ENCODE measurements around the gene SPPL2B. TPM values are rescaled to one million over a fixed set of nuclear protein-coding genes. Genes with fewer than 3 reads are reported as not detected.

SPPL2B gene
- total RNA-seq, 6 experiments from 2014 or later: 11.8 to 39.8 (median 26.5) TPM

DNA sequence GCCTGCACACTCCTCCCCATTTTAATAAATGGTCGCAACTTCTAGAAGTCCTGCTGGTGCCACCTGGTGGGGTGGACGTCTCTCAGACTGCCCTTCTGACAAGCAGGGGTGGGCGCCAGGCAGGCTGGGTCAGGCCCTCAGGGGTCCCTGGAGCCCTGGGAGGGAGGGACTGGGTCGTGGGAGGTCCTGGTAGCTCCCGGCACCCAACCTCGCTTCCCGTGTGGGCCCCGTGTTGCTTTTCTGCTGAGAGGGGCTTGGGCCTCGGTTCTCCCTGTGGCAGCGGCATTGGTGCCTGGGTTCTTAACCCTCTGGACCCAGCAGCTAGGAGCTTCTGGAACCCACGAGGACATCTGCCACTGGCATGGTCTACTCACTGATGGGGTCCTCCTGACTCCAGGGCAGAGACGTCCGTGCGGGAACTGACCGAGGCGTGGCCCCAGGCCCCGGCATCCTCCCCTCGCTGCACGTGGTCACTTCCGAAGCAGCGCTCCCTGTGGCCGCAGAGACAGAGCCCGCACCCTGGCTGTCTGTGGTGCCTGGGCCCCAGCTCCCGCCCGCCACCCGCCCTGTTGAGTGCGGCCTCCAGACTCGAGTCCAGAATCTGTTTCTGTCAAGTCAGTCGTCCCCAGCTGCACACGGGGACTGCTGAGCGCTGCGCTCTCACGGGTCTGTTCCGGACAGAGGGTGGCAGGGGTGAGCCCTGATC lies 25.6 kb downstream of the SPPL2B start:
- TF ChIP-seq, protein P1, sequence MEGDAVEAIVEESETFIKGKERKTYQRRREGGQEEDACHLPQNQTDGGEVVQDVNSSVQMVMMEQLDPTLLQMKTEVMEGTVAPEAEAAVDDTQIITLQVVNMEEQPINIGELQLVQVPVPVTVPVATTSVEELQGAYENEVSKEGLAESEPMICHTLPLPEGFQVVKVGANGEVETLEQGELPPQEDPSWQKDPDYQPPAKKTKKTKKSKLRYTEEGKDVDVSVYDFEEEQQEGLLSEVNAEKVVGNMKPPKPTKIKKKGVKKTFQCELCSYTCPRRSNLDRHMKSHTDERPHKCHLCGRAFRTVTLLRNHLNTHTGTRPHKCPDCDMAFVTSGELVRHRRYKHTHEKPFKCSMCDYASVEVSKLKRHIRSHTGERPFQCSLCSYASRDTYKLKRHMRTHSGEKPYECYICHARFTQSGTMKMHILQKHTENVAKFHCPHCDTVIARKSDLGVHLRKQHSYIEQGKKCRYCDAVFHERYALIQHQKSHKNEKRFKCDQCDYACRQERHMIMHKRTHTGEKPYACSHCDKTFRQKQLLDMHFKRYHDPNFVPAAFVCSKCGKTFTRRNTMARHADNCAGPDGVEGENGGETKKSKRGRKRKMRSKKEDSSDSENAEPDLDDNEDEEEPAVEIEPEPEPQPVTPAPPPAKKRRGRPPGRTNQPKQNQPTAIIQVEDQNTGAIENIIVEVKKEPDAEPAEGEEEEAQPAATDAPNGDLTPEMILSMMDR (IDR thresholded peaks at IDR 0.05): no peak
- TF ChIP-seq POLR2A (IDR thresholded peaks at IDR 0.05): no peak
- H3K9me3 ChIP-seq: no peaks in the 10 kb centered on the region
- no peaks in the 10 kb centered on the region for H3K4me1 ChIP-seq
- H3K36me3 ChIP-seq: peaks cover 0 to 7% (median 0%) of the 10 kb centered on the region in 4 donors
- H3K27ac ChIP-seq: no peak overlapping the region
- no CpG with 5 or more reads among the region's 34 CpGs for WGBS (ENCODE audit: insufficient coverage, low coverage, low lambda C conversion rate, missing lambda C conversion rate)
- intact Hi-C loops (cut with DNase I): no loop called here
- DNase-seq (no peak), ATAC-seq (no peak)
- H3K27me3 ChIP-seq: no peaks in the 10 kb centered on the region
- H3K4me3 ChIP-seq: no peak overlapping the region

DNA sequence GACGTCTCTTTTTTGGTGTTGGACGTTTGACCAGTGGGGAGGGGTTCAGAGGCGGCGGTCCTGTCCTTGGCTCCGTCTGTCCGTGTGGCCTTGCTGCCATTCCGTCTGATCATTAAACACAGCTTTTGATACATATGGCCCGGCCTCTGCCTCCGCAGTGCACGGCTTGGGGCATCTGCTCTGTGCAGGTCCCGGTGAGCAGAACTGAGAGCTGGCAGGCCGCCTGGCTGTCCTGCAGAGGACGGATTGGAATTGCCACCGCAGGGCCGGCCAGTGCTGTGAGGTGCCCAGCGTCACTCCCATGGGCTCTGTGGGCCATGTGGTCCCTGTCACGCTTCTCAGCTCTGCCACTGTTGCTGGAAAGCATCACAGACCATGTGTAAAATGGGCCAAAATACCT lies 26.2 kb downstream of the SPPL2B start:
- intact Hi-C loops (cut with DNase I): no loop called here
- H3K4me1 ChIP-seq: no peaks in the 10 kb centered on the region
- H3K27me3 ChIP-seq: no peaks in the 10 kb centered on the region
- H3K27ac ChIP-seq: no peak overlapping the region
- H3K36me3 ChIP-seq: peaks cover 0 to 7% (median 0%) of the 10 kb centered on the region in 4 donors
- no peak for ATAC-seq
- no peak for DNase-seq
- WGBS (ENCODE audit: insufficient coverage, low coverage, low lambda C conversion rate, missing lambda C conversion rate): 100% methylated on average over 2 of the region's 17 CpGs
- TF ChIP-seq POLR2A (IDR thresholded peaks at IDR 0.05): no peak
- TF ChIP-seq, protein P1 (IDR thresholded peaks at IDR 0.05): no peak
- H3K9me3 ChIP-seq: no peaks in the 10 kb centered on the region
- no peak overlapping the region for H3K4me3 ChIP-seq

DNA sequence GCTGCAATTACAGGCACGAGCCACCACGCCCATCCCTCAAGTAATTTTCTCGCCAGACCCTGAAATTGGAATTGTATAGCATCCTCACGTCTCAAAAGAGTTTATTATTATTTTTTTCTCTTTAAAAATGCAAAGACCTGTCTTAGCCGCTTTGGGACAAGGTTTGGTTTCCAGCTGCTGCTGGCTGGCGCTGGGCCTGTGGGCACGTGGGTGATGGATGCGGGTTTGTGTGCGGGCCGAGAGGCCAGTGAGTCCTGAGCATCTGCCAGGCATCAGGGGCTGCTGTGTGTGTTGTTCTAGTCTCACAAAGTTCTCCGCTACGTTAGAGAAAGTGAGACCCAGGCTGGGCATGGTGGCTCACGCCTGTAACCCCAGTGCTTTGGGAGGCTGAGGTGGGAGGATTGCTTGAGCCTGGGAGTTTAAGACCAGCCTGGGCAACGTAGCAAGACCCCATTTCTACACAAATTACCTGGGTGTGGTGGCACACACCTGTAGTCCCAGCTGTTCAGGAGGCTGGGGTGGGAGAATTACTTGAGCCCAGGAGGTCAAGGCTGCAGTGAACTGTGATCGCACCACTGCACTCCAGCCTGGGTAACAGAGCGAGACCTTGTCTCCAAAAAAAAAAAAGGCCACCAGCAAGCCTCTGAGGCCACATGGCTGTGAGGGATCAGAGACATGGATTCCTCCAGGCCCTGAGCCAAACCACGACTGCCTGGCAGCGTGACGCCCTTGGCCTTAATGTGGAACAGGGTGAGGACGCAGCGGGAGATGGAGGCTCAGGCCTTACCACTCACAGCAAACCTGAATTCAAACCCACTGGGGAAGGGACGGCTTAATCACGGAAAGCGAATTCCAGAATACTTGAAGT lies 26.9 kb downstream of the SPPL2B start:
- peaks cover 0 to 7% (median 0%) of the 10 kb centered on the region in 4 donors for H3K36me3 ChIP-seq
- DNase-seq (no peak), ATAC-seq (no peak)
- intact Hi-C loops (cut with DNase I): no loop called here
- no peaks in the 10 kb centered on the region for H3K9me3 ChIP-seq
- 83% methylated on average over 9 of the region's 24 CpGs for WGBS (ENCODE audit: insufficient coverage, low coverage, low lambda C conversion rate, missing lambda C conversion rate)
- H3K4me3 ChIP-seq: no peak overlapping the region
- no peak overlapping the region for H3K27ac ChIP-seq
- no peaks in the 10 kb centered on the region for H3K4me1 ChIP-seq
- no peak for TF ChIP-seq POLR2A (IDR thresholded peaks at IDR 0.05)
- TF ChIP-seq, protein P1 (IDR thresholded peaks at IDR 0.05): no peak
- no peaks in the 10 kb centered on the region for H3K27me3 ChIP-seq

DNA sequence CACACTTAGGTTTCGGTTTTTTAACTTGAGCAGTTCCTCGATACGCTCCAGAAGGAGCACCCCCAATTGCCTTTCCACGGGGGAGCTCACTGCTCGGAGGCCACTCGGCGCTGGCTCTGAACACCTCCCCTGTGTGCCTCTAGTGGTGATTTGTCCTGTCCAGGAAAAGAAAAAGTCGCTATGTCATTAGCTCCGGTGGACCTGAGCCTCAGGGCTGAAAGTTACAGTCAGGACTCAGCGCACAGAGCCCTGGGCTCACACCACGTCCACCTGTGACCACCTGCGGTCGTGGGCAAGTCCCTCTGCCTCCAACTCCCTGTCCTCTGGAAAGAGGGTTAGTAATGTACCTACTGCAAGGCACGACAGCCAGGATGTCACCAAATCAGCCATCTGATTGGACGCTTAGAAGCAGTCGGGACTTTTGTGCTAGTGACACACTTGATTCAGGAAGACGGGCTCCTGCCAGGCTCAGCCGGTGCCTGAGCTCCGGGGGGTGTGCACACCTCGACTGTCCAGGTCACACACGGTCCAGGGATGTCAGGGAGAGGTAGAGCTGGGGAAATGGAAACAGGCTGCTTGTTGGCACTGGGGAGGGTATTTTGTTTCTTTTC lies 27.7 kb downstream of the SPPL2B start:
- no peak overlapping the region for H3K27ac ChIP-seq
- H3K9me3 ChIP-seq: no peaks in the 10 kb centered on the region
- ATAC-seq (no peak), DNase-seq (no peak)
- intact Hi-C loops (cut with DNase I): no loop called here
- TF ChIP-seq, protein P1 (IDR thresholded peaks at IDR 0.05): no peak
- no peak for TF ChIP-seq POLR2A (IDR thresholded peaks at IDR 0.05)
- H3K4me1 ChIP-seq: no peaks in the 10 kb centered on the region
- H3K27me3 ChIP-seq: no peaks in the 10 kb centered on the region
- WGBS (ENCODE audit: insufficient coverage, low coverage, low lambda C conversion rate, missing lambda C conversion rate): 94% methylated on average over 4 of the region's 21 CpGs
- no peak overlapping the region for H3K4me3 ChIP-seq
- H3K36me3 ChIP-seq: peaks cover 0 to 7% (median 0%) of the 10 kb centered on the region in 4 donors

Data from right lobe of liver (tissue), 6 donors.